MM.1S (cell line): ENCODE data around the gene KRTAP17-1.
"Not testable (repeated sequence)": the region's sequence is repeated elsewhere in the genome, so short reads cannot be mapped to it uniquely, and the experiment has no call there.

Experiments
- DNase-seq: peaks from one replicate; pipeline ENCODE4 v3.0.0-alpha.2; 2015
- H2AFZ ChIP-seq: fragments of 300-600 bp; sonication (generic); 2 replicates; pipeline ENCODE4 v1.6.0; 2016; ENCODE audit warnings: antibody characterized with exemption, low read length
- H3F3A ChIP-seq: fragments of 300-600 bp; sonication (generic); 2 replicates; pipeline ENCODE4 v1.6.1; 2016; ENCODE audit warnings: mild to moderate bottlenecking, antibody characterized with exemption, low read length, moderate library complexity, mixed read lengths; ENCODE audit not compliant: insufficient read depth
- H3K27ac ChIP-seq: fragments of 300-600 bp; sonication (generic); 2 replicates; pipeline ENCODE4 v1.5.1; 2016; ENCODE audit warnings: mild to moderate bottlenecking, low read length
- H3K27me3 ChIP-seq: fragments of 300-600 bp; sonication (generic); replicated peaks from 2 replicates; pipeline ENCODE4 v1.6.0; 2016; ENCODE audit warnings: low read length; ENCODE audit not compliant: insufficient read depth
- H3K36me3 ChIP-seq: fragments of 300-600 bp; sonication (generic); replicated peaks from 2 replicates; pipeline ENCODE4 v1.6.1; 2016; ENCODE audit warnings: mild to moderate bottlenecking, low read length, mixed read lengths; ENCODE audit not compliant: insufficient read depth
- H3K4me1 ChIP-seq: fragments of 300-600 bp; sonication (generic); 2 replicates; pipeline ENCODE4 v1.6.1; 2016; ENCODE audit warnings: low read length, mixed read lengths
- H3K4me2 ChIP-seq: fragments of 300-600 bp; sonication (generic); 2 replicates; pipeline ENCODE4 v1.6.0; 2016; ENCODE audit warnings: low read depth, low read length
- H3K4me3 ChIP-seq: fragments of 300-600 bp; sonication (generic); 2 replicates; pipeline ENCODE4 v1.5.1; 2016; ENCODE audit warnings: low read length, mixed read lengths
- H3K79me2 ChIP-seq: fragments of 300-600 bp; sonication (generic); 2 replicates; pipeline ENCODE4 v1.6.1; 2016; ENCODE audit warnings: mixed run types, low read length, mixed read lengths
- H3K9ac ChIP-seq: fragments of 300-600 bp; sonication (generic); 2 replicates; pipeline ENCODE4 v1.6.1; 2016; ENCODE audit warnings: low read length, mixed read lengths
- H3K9me2 ChIP-seq: fragments of 300-600 bp; sonication (generic); replicated peaks from 2 replicates; pipeline ENCODE4 v1.6.1; 2016; ENCODE audit warnings: mild to moderate bottlenecking, low read length, mixed read lengths; ENCODE audit not compliant: insufficient read depth
- H3K9me3 ChIP-seq: fragments of 300-600 bp; sonication (generic); replicated peaks from 2 replicates; pipeline ENCODE4 v1.6.1; 2016; ENCODE audit warnings: mild to moderate bottlenecking, low read length, mixed read lengths; ENCODE audit not compliant: insufficient read depth
- H4K20me1 ChIP-seq: fragments of 300-600 bp; sonication (generic); 2 replicates; pipeline ENCODE4 v1.6.1; 2016; ENCODE audit warnings: mild to moderate bottlenecking, low read length, moderate library complexity, mixed read lengths; ENCODE audit not compliant: insufficient read depth
- CTCF ChIP-seq: fragments of 300-600 bp; sonication (generic); IDR thresholded peaks from 2 replicates; pipeline ENCODE4 v1.5.1; 2016; ENCODE audit warnings: antibody characterized with exemption, low read length, mixed read lengths
- EZH2 ChIP-seq: fragments of 300-600 bp; sonication (generic); optimal IDR thresholded peaks from 2 replicates; pipeline ENCODE3; 2017; ENCODE audit warnings: low read depth, mild to moderate bottlenecking, antibody characterized with exemption, low read length, mixed read lengths
- EZH2phosphoT487 ChIP-seq: fragments of 300-600 bp; sonication (generic); IDR thresholded peaks from 2 replicates; pipeline ENCODE4 v1.6.1; 2018; ENCODE audit warnings: antibody characterized with exemption, low read length

The KRTAP17-1 gene

GRCh38 chr17:41271858-41272257 is 43.7 kb downstream of the KRTAP17-1 start:
- Histone ChIP-seq H3K79me2 (no peaks in the 10 kb centered on the region), H3K4me1 (no peaks in the 10 kb centered on the region), H3K27me3 (no peaks in the 10 kb centered on the region), H3K9me2 (no peaks in the 10 kb centered on the region), H3K4me3 (no peak overlapping the region), H3K27ac (no peak overlapping the region), H3F3A (no peaks in the 10 kb centered on the region), H2AFZ (no peak overlapping the region), H3K36me3 (no peaks in the 10 kb centered on the region), H3K9ac (no peak overlapping the region), H3K9me3 (no peaks in the 10 kb centered on the region), H3K4me2 (no peak overlapping the region), H4K20me1 (no peaks in the 10 kb centered on the region)
- DNase-seq = no peak
- TF ChIP-seq EZH2 (no peak), CTCF (no peak), EZH2phosphoT487 (no peak)

- not testable (repeated sequence) for H3K9me3 ChIP-seq, H3K4me1 ChIP-seq, H4K20me1 ChIP-seq, H3K4me3 ChIP-seq, H3K9me2 ChIP-seq, DNase-seq, H3K36me3 ChIP-seq, H3K27ac ChIP-seq, H3F3A ChIP-seq, H3K27me3 ChIP-seq, H3K9ac ChIP-seq, H2AFZ ChIP-seq, H3K4me2 ChIP-seq, H3K79me2 ChIP-seq
Measured at GRCh38 chr17:41271323-41271722, 44.2 kb downstream of the KRTAP17-1 start.

- no peaks in the 10 kb centered on the region for H3K36me3 ChIP-seq
- no peaks in the 10 kb centered on the region for H3K27me3 ChIP-seq
- no peaks in the 10 kb centered on the region for H3K79me2 ChIP-seq
- TF ChIP-seq EZH2 (no peak), EZH2phosphoT487 (no peak), CTCF (no peak)
- H3K27ac ChIP-seq = no peak overlapping the region
- DNase-seq = no peak
- no peaks in the 10 kb centered on the region for H4K20me1 ChIP-seq
- no peak overlapping the region for H3K4me2 ChIP-seq
- no peak overlapping the region for H2AFZ ChIP-seq
- H3K9me3 ChIP-seq = no peaks in the 10 kb centered on the region
- H3K4me3 ChIP-seq = no peak overlapping the region
- no peaks in the 10 kb centered on the region for H3F3A ChIP-seq
- no peaks in the 10 kb centered on the region for H3K9me2 ChIP-seq
- H3K4me1 ChIP-seq = no peaks in the 10 kb centered on the region
- H3K9ac ChIP-seq = no peak overlapping the region
Measured at GRCh38 chr17:41267711-41268110, 47.8 kb downstream of the KRTAP17-1 start.

- Histone ChIP-seq H3F3A (no peaks in the 10 kb centered on the region), H3K4me1 (no peaks in the 10 kb centered on the region), H3K36me3 (no peaks in the 10 kb centered on the region), H2AFZ (no peak within 1 kb of the TSS), H3K4me2 (no peak within 1 kb of the TSS), H3K4me3 (no peak within 1 kb of the TSS), H3K27ac (no peak within 1 kb of the TSS), H3K27me3 (no peaks in the 10 kb centered on the region), H4K20me1 (no peaks in the 10 kb centered on the region), H3K9me2 (no peaks in the 10 kb centered on the region), H3K9ac (no peak within 1 kb of the TSS), H3K9me3 (no peaks in the 10 kb centered on the region), H3K79me2 (no peaks in the 10 kb centered on the region)
- TF ChIP-seq CTCF = no peak
- TF ChIP-seq EZH2 = no peak
- no peak for TF ChIP-seq EZH2phosphoT487
- no peak for DNase-seq
Measured at GRCh38 chr17:41265078-41265477, 50.4 kb downstream of the KRTAP17-1 start, which contains the start of gene KRTAP9-6. Gene KRTAP9-6 (plus strand): TSS chr17:41265378. CDS start chr17:41265378, 0 bp downstream.
